DOHH2 (cell line): Measurements from ENCODE around the gene JARID2.

Experiments used
- H3F3A ChIP-seq: fragments of 200-600 bp; sonication (generic), shearing (Covaris generic); 2 replicates; pipeline ENCODE4 v1.6.0; 2016; ENCODE audit warnings: antibody characterized with exemption, mild to moderate bottlenecking; ENCODE audit not compliant: control insufficient read depth, insufficient read depth
- H3K27ac ChIP-seq: fragments of 200-600 bp; sonication (generic); 2 replicates; pipeline ENCODE4 v1.5.1; 2014; ENCODE audit warnings: low read depth, mild to moderate bottlenecking, low read length, moderate library complexity
- H3K27me3 ChIP-seq: fragments of 200-600 bp; sonication (generic); 2 replicates; pipeline ENCODE4 v1.6.1; 2014; ENCODE audit warnings: mild to moderate bottlenecking, low read length, mixed read lengths; ENCODE audit not compliant: control insufficient read depth
- H3K36me3 ChIP-seq: fragments of 200-600 bp; sonication (generic); 2 replicates; pipeline ENCODE4 v1.6.1; 2014; ENCODE audit warnings: mild to moderate bottlenecking, low read length, moderate library complexity, mixed read lengths; ENCODE audit not compliant: control insufficient read depth
- H3K4me1 ChIP-seq: fragments of 200-600 bp; sonication (generic); 2 replicates; pipeline ENCODE4 v1.6.1; 2014; ENCODE audit warnings: mild to moderate bottlenecking, low read length, mixed read lengths; ENCODE audit not compliant: control insufficient read depth
- H3K4me2 ChIP-seq: fragments of 200-600 bp; sonication (generic); 2 replicates; pipeline ENCODE4 v1.6.0; 2014; ENCODE audit warnings: mild to moderate bottlenecking, low read length, moderate library complexity
- H3K4me3 ChIP-seq: fragments of 200-600 bp; sonication (generic); 2 replicates; pipeline ENCODE4 v1.5.1; 2014; ENCODE audit warnings: mild to moderate bottlenecking, low read length, mixed read lengths
- H3K79me2 ChIP-seq: fragments of 200-600 bp; sonication (generic); 2 replicates; pipeline ENCODE4 v1.6.1; 2014; ENCODE audit warnings: mild to moderate bottlenecking, low read length, mixed read lengths; ENCODE audit not compliant: control insufficient read depth
- H3K9me2 ChIP-seq: fragments of 200-600 bp; sonication (generic); replicated peaks from 2 replicates; pipeline ENCODE4 v1.6.1; 2014; ENCODE audit warnings: mild to moderate bottlenecking, low read length, mixed read lengths; ENCODE audit not compliant: control insufficient read depth
- H3K9me3 ChIP-seq: fragments of 200-600 bp; sonication (generic); 2 replicates; pipeline ENCODE4 v1.6.1; 2014; ENCODE audit warnings: antibody characterized with exemption, low read length, mixed read lengths; ENCODE audit not compliant: control insufficient read depth, insufficient read depth
- H4K20me1 ChIP-seq: fragments of 200-600 bp; sonication (generic); 2 replicates; pipeline ENCODE4 v1.6.0; 2014; ENCODE audit warnings: low read depth, mild to moderate bottlenecking, antibody characterized with exemption, low read length, moderate library complexity; ENCODE audit not compliant: control insufficient read depth, insufficient read depth
- CTCF ChIP-seq: fragments of 200-600 bp; sonication (generic); IDR thresholded peaks from one replicate; pipeline ENCODE4 v1.5.1; 2014; ENCODE audit warnings: antibody characterized with exemption, mild to moderate bottlenecking, low read depth, low read length; ENCODE audit not compliant: poor library complexity, severe bottlenecking
- EZH2phosphoT487 ChIP-seq: fragments of 200-600 bp; sonication (generic); IDR thresholded peaks from 2 replicates; pipeline ENCODE4 v1.6.1; 2017; ENCODE audit warnings: borderline replicate concordance, mild to moderate bottlenecking, antibody characterized with exemption, low read length, moderate library complexity, mixed read lengths

The JARID2 gene

GRCh38 chr6:15284743-15285142 is 38.9 kb downstream of the JARID2 start:
- Histone ChIP-seq H3K4me1 (peaks cover 33% of the 10 kb centered on the region), H3K9me3 (no peaks in the 10 kb centered on the region), H3K4me2 (no peak overlapping the region), H3K27ac (no peak overlapping the region), H3K36me3 (no peaks in the 10 kb centered on the region), H3K4me3 (no peak overlapping the region), H3F3A (no peaks in the 10 kb centered on the region), H4K20me1 (peaks cover 8% of the 10 kb centered on the region; the same call in 1 of the 2 replicates), H3K27me3 (no peaks in the 10 kb centered on the region), H3K79me2 (peaks cover 37% of the 10 kb centered on the region), H3K9me2 (no peaks in the 10 kb centered on the region)
- no peak for TF ChIP-seq EZH2phosphoT487
- TF ChIP-seq CTCF = no peak

DNA sequence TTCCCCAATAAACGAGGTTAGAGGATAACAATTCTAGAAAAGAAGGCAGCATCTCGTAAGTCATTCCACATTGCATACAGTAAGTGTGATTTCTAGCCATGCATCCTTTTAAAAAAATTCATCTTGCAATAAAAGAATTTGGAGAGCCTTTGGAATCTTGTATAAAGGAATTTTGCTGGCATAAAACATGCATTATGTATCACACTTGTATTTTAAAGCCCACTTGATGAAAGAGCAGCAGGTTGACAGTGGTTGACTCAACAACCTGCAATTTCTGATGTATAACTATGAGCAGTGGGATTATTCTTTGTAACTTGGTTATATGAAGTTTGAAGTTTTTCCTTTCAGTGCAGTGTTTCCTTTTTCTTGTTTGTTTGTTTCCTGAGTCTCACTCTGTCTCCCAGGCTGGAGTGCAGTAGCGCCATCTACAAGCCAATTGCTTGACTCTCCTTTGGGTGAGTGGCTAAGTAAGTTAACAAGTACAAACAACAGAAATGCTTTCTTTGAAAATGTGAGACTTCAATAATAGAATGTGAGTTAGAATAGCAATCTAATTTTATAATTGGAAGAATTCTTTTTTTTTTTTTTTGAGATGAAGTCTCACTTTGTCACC is 39.9 kb downstream of the JARID2 start:
- Histone ChIP-seq H3K9me2 (no peaks in the 10 kb centered on the region), H3K27ac (no peak overlapping the region), H3K36me3 (no peaks in the 10 kb centered on the region), H4K20me1 (peaks cover 8% of the 10 kb centered on the region; the same call in 1 of the 2 replicates), H3F3A (no peaks in the 10 kb centered on the region), H3K27me3 (no peaks in the 10 kb centered on the region), H3K4me2 (no peak overlapping the region), H3K4me1 (peaks cover 24% of the 10 kb centered on the region), H3K9me3 (no peaks in the 10 kb centered on the region), H3K4me3 (no peak overlapping the region), H3K79me2 (peaks cover 35% of the 10 kb centered on the region)
- no peak for TF ChIP-seq EZH2phosphoT487
- TF ChIP-seq CTCF = peak; percentile 45

- Histone ChIP-seq H3K9me3 (no peaks in the 10 kb centered on the region), H3K27ac (no peak overlapping the region), H3K79me2 (peaks cover 18% of the 10 kb centered on the region), H3K36me3 (no peaks in the 10 kb centered on the region), H3K4me3 (no peak overlapping the region), H3F3A (no peaks in the 10 kb centered on the region), H3K4me2 (peak overlapping the region; percentile 36), H3K9me2 (no peaks in the 10 kb centered on the region), H4K20me1 (0 out of 2 replicates have a peak, but pooled peaks cover 3% of the 10 kb centered on the region), H3K4me1 (peaks cover 13% of the 10 kb centered on the region), H3K27me3 (no peaks in the 10 kb centered on the region)
- no peak for TF ChIP-seq CTCF
- TF ChIP-seq EZH2phosphoT487 = no peak
Observed at GRCh38 chr6:15287670-15288375, 42.0 kb downstream of the JARID2 start.
